Measurements from ENCODE around the gene ULK1. TPM values are rescaled to one million over a fixed set of nuclear protein-coding genes. Genes with fewer than 3 reads are reported as not detected.
A peak's percentile ranks its signal among the peaks of the same experiment; 100 is the strongest.

The ULK1 gene
- polyA plus RNA-seq, 1 donor (not counting 4 experiments of a cell fraction or from before 2014, with no cell fraction given), result 2.3 TPM

DNA sequence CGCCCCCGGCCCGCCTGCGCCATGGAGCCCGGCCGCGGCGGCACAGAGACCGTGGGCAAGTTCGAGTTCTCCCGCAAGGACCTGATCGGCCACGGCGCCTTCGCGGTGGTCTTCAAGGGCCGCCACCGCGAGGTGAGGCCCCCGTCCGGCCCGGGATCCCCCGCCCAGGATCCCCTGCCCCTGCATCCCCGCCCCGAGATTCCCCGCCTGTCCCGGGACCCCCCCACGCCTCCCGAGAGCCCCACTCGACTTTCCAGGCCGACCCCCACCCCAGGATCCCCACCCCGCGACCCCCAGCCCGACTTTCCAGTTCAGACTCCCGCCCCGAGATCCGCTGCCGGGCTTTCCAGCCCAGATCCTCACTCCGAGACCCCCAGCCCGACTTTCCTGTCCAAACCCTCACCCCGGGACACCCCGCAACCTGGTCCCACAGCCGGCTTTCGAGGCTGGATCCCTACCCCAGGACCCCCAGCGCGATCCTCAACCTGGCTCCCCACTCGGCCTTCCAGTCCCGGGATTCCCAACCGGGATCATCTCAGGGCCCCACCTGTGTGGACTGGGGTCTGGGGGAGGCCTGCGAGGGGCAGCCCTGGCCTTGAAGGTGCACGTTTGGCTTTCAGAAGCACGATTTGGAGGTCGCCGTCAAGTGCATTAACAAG is 688 bp downstream of the ULK1 start:
- H3K27me3 ChIP-seq (ENCODE audit: control insufficient read depth, extremely low read depth, insufficient read depth, low read length), result no peaks in the 10 kb centered on the region
- H3K4me3 ChIP-seq (ENCODE audit: control insufficient read depth in 2 of 3, extremely low read depth in 1 of 3, insufficient read depth in 2 of 3, low read depth in 1 of 3, low read length in 3 of 3), result peak overlapping the region; percentile 52 to 73 (median 65)
- peaks cover 11% of the 10 kb centered on the region for H3K4me1 ChIP-seq (ENCODE audit: control insufficient read depth, extremely low read depth, insufficient read depth, low read length)
- peak overlapping the region; percentile 72 for H3K9ac ChIP-seq (ENCODE audit: control insufficient read depth, extremely low read depth, insufficient read depth, low read length)
- H3K4me2 ChIP-seq (ENCODE audit: control insufficient read depth, extremely low read depth, insufficient read depth, low read depth, low read length), result peak overlapping the region; percentile 77
- H3K27ac ChIP-seq (ENCODE audit: control insufficient read depth, insufficient read depth, low read length), result peak overlapping the region; percentile 74
- H3K9me1 ChIP-seq (ENCODE audit: control insufficient read depth, extremely low read depth, insufficient read depth, low read length), result no peaks in the 10 kb centered on the region
- H3K79me2 ChIP-seq (ENCODE audit: control insufficient read depth, insufficient read depth, low read length), result no peaks in the 10 kb centered on the region
- dilution Hi-C loops (cut with MboI; ENCODE audit: extremely low pct_ligation_motif_present, low sequenced_read_pairs), result no loop called here
- no peak for DNase-seq (ENCODE audit: low read depth, low spot score)
- TF ChIP-seq CTCF (optimal IDR thresholded peaks at IDR 0.05 in 1 of 3, IDR thresholded peaks at IDR 0.05 in 1 of 3, conservative IDR thresholded peaks at IDR 0.05 in 1 of 3; ENCODE audit: extremely low read depth in 1 of 3, insufficient read depth in 2 of 3, low read length in 3 of 3) (no peak), EZH2 (IDR thresholded peaks at IDR 0.05; ENCODE audit: low read length) (no peak)
- H3K36me3 ChIP-seq (ENCODE audit: control insufficient read depth in 2 of 2, extremely low read depth in 1 of 2, insufficient read depth in 2 of 2, low read length in 2 of 2), result no peaks in the 10 kb centered on the region
- H4K20me1 ChIP-seq (ENCODE audit: control insufficient read depth, extremely low read depth, insufficient read depth, low read length), result peaks cover 3% of the 10 kb centered on the region
- no peak for FAIRE-seq
- H3K9me3 ChIP-seq (ENCODE audit: control insufficient read depth, low read depth, low read length), result no peaks in the 10 kb centered on the region
- no peak overlapping the region for H2AFZ ChIP-seq (ENCODE audit: control insufficient read depth, low read length)

DNA sequence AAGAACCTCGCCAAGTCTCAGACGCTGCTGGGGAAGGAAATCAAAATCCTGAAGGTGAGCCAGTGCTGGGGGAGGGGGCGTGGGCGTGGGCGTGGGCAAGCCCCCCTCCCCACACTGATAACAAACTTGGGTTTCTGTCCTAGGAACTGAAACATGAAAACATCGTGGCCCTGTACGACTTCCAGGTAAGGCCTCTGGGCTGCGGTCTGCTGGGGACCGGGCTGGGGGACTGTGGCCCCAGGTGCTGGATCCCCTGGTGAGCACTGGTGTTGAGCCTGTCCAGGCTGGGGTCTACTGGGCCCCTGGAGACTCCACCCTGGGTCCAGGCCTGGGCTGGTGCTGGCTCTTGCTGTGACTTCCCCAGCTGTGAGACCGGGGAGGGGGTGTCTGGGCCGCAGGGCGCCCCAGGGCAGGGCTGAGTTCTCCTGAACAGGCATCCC is 1.2 kb downstream of the ULK1 start:
- H3K9me1 ChIP-seq (ENCODE audit: control insufficient read depth, extremely low read depth, insufficient read depth, low read length), result no peaks in the 10 kb centered on the region
- no peaks in the 10 kb centered on the region for H3K27me3 ChIP-seq (ENCODE audit: control insufficient read depth, extremely low read depth, insufficient read depth, low read length)
- H3K9ac ChIP-seq (ENCODE audit: control insufficient read depth, extremely low read depth, insufficient read depth, low read length), result peak overlapping the region; percentile 72
- peaks cover 14% of the 10 kb centered on the region for H3K4me1 ChIP-seq (ENCODE audit: control insufficient read depth, extremely low read depth, insufficient read depth, low read length)
- dilution Hi-C loops (cut with MboI; ENCODE audit: extremely low pct_ligation_motif_present, low sequenced_read_pairs), result no loop called here
- TF ChIP-seq EZH2 (IDR thresholded peaks at IDR 0.05; ENCODE audit: low read length) (no peak), CTCF (optimal IDR thresholded peaks at IDR 0.05 in 1 of 3, IDR thresholded peaks at IDR 0.05 in 1 of 3, conservative IDR thresholded peaks at IDR 0.05 in 1 of 3; ENCODE audit: extremely low read depth in 1 of 3, insufficient read depth in 2 of 3, low read length in 3 of 3) (no peak)
- H3K4me3 ChIP-seq (ENCODE audit: control insufficient read depth in 2 of 3, extremely low read depth in 1 of 3, insufficient read depth in 2 of 3, low read depth in 1 of 3, low read length in 3 of 3), result peak overlapping the region; percentile 52 to 73 (median 65)
- H3K27ac ChIP-seq (ENCODE audit: control insufficient read depth, insufficient read depth, low read length), result peak overlapping the region; percentile 74
- no peaks in the 10 kb centered on the region for H3K9me3 ChIP-seq (ENCODE audit: control insufficient read depth, low read depth, low read length)
- DNase-seq (ENCODE audit: low read depth, low spot score) (no peak), FAIRE-seq (no peak)
- peaks cover 3% of the 10 kb centered on the region for H4K20me1 ChIP-seq (ENCODE audit: control insufficient read depth, extremely low read depth, insufficient read depth, low read length)
- no peak overlapping the region for H2AFZ ChIP-seq (ENCODE audit: control insufficient read depth, low read length)
- H3K36me3 ChIP-seq (ENCODE audit: control insufficient read depth in 2 of 2, extremely low read depth in 1 of 2, insufficient read depth in 2 of 2, low read length in 2 of 2), result no peaks in the 10 kb centered on the region
- no peaks in the 10 kb centered on the region for H3K79me2 ChIP-seq (ENCODE audit: control insufficient read depth, insufficient read depth, low read length)
- peak overlapping the region; percentile 77 for H3K4me2 ChIP-seq (ENCODE audit: control insufficient read depth, extremely low read depth, insufficient read depth, low read depth, low read length)
